Measurements from ENCODE around the gene OR5H2.

DNA sequence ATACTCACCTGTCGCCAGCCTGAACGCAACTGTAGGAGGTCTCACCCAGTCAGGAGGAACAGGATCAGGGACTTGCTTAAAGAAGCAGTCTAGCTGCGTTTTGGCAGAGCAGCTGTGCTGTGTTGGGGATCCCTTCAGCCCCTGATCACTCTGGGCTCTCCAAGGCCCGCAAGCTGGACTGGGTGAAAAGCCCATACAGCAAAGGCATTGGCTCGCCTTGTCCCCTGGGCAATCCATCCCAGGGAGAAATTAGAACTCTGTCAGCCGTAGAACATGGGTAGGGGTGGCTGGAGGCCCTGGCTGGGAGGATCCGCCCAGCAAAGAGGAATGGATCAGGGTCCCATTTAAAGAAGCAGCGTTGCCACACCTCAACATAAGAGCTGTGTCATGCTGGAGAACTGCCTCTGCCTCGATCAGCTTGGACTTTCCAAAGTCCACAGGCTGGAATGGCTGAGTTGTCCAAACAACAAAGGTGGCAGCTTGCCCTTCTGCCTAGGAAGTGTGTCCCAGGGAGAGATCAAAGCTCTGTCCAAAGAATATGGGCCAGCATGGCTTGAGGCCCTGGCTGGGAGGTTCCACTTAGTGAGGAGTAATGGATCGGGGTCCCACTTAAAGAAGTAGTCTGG is 9.1 kb downstream of the OR5H2 start:
- TF ChIP-seq, protein P1, sequence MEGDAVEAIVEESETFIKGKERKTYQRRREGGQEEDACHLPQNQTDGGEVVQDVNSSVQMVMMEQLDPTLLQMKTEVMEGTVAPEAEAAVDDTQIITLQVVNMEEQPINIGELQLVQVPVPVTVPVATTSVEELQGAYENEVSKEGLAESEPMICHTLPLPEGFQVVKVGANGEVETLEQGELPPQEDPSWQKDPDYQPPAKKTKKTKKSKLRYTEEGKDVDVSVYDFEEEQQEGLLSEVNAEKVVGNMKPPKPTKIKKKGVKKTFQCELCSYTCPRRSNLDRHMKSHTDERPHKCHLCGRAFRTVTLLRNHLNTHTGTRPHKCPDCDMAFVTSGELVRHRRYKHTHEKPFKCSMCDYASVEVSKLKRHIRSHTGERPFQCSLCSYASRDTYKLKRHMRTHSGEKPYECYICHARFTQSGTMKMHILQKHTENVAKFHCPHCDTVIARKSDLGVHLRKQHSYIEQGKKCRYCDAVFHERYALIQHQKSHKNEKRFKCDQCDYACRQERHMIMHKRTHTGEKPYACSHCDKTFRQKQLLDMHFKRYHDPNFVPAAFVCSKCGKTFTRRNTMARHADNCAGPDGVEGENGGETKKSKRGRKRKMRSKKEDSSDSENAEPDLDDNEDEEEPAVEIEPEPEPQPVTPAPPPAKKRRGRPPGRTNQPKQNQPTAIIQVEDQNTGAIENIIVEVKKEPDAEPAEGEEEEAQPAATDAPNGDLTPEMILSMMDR (IDR thresholded peaks at IDR 0.05; ENCODE audit: extremely low read depth in 1 of 2, insufficient read depth in 1 of 2, low read depth in 1 of 2, low read length in 2 of 2), result no peak
- TF ChIP-seq JUN (IDR thresholded peaks at IDR 0.05; ENCODE audit: borderline replicate concordance, insufficient read depth, insufficient read length, low read depth) (no peak), POLR2AphosphoS5 (IDR thresholded peaks at IDR 0.05; ENCODE audit: insufficient read depth, low read depth, low read length) (no peak), POLR2A (IDR thresholded peaks at IDR 0.05; ENCODE audit: low read depth, low read length) (no peak), MYC (IDR thresholded peaks at IDR 0.05; ENCODE audit: low read depth, low read length) (no peak), EZH2 (IDR thresholded peaks at IDR 0.05; ENCODE audit: borderline replicate concordance, low read depth, low read length, severe bottlenecking) (no peak)

All from endothelial cell of umbilical vein (primary cell).